ENCODE data around the gene NLRP7.

The NLRP7 gene

GRCh38 chr19:54873990-54874389, 73.3 kb downstream of the NLRP7 start, which contains the start of gene FCAR:
Gene FCAR (plus strand): TSS chr19:54874235. CDS start chr19:54874290, 55 bp downstream.
- no peak for DNase-seq (ENCODE audit: low spot score)

All from kidney tubule cell (primary cell).